Suprapubic skin (tissue), 3 donors: ENCODE results near the gene MIXL1.

Experiments used
- POLR2A ChIP-seq, 2 donors: fragments of 450-650 bp; IDR thresholded peaks; one replicate each; pipeline ENCODE4 v1.6.1; 2017; ENCODE audit warnings: antibody characterized with exemption in 2 of 2, mild to moderate bottlenecking in 2 of 2, moderate library complexity in 2 of 2
- TF ChIP-seq, protein P1 (sequence below), 2 donors: fragments of 200-600 bp in 1 of 2; fragments of 450-650 bp in 1 of 2; sonication (generic) in 1 of 2; IDR thresholded peaks; one replicate each; pipeline ENCODE4 v1.5.1; 2016 to 2019; ENCODE audit warnings: antibody characterized with exemption in 2 of 2, mild to moderate bottlenecking in 1 of 2, moderate library complexity in 1 of 2

- TF ChIP-seq, protein P1, sequence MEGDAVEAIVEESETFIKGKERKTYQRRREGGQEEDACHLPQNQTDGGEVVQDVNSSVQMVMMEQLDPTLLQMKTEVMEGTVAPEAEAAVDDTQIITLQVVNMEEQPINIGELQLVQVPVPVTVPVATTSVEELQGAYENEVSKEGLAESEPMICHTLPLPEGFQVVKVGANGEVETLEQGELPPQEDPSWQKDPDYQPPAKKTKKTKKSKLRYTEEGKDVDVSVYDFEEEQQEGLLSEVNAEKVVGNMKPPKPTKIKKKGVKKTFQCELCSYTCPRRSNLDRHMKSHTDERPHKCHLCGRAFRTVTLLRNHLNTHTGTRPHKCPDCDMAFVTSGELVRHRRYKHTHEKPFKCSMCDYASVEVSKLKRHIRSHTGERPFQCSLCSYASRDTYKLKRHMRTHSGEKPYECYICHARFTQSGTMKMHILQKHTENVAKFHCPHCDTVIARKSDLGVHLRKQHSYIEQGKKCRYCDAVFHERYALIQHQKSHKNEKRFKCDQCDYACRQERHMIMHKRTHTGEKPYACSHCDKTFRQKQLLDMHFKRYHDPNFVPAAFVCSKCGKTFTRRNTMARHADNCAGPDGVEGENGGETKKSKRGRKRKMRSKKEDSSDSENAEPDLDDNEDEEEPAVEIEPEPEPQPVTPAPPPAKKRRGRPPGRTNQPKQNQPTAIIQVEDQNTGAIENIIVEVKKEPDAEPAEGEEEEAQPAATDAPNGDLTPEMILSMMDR (IDR thresholded peaks at IDR 0.05), result no peak
- TF ChIP-seq POLR2A (IDR thresholded peaks at IDR 0.05), result no peak
These were observed 22.4 kb upstream of the MIXL1 start for GRCh38 chr1:226201029-226201593.
